Activated T-cell treated with anti-CD3 and anti-CD28 coated beads for 4 hours (primary cell): ENCODE measurements around the gene OR51L1.
"Not testable (repeated sequence)": the region's sequence is repeated elsewhere in the genome, so short reads cannot be mapped to it uniquely, and the experiment has no call there.

ENCODE experiments used
- DNase-seq: peaks from one replicate; pipeline ENCODE4 v3.0.0-alpha.2; 2020

OR51L1 gene

GRCh38 chr11:4994551-4994950, at the start of gene OR51L1:
TSS of gene OR51L1 (plus strand) at chr11:4994851. CDS start at chr11:4998983, 4,132 bp downstream.
- DNase-seq = no peak

- DNase-seq = no peak
Observed at GRCh38 chr11:4947505-4947904, 47.1 kb upstream of the OR51L1 start, which contains the start of gene OR51A4. TSS of gene OR51A4 (minus strand) at chr11:4947605. CDS start at chr11:4947100, 505 bp downstream.

GRCh38 chr11:4955613-4956012, 39.0 kb upstream of the OR51L1 start, which contains the start of gene OR51A2:
TSS of gene OR51A2 (minus strand) at chr11:4955713. CDS start at chr11:4955713, 0 bp downstream.
- not testable (repeated sequence) for DNase-seq

- no peak for DNase-seq
Observed at GRCh38 chr11:4957396-4957795, 37.3 kb upstream of the OR51L1 start.

- DNase-seq = no peak
Observed at GRCh38 chr11:4960877-4961276, 33.8 kb upstream of the OR51L1 start.

GRCh38 chr11:4962816-4963215, 31.8 kb upstream of the OR51L1 start:
- DNase-seq = no peak

- no peak for DNase-seq
Observed at GRCh38 chr11:4975436-4975835, 19.2 kb upstream of the OR51L1 start.

- no peak for DNase-seq
Observed at GRCh38 chr11:4979036-4979435, 15.6 kb upstream of the OR51L1 start.

GRCh38 chr11:4982678-4983077, 12.0 kb upstream of the OR51L1 start:
- no peak for DNase-seq

- no peak for DNase-seq
Observed at GRCh38 chr11:4983841-4984240, 10.8 kb upstream of the OR51L1 start.

GRCh38 chr11:4991060-4991459, 3.6 kb upstream of the OR51L1 start:
- DNase-seq = no peak

GRCh38 chr11:5004424-5005274, 10.0 kb downstream of the OR51L1 start:
- no peak for DNase-seq

- DNase-seq = no peak
Observed at GRCh38 chr11:5007561-5007960, 12.9 kb downstream of the OR51L1 start.

- DNase-seq = no peak
Observed at GRCh38 chr11:5011254-5011653, 16.6 kb downstream of the OR51L1 start.

- no peak for DNase-seq
Observed at GRCh38 chr11:5013012-5013411, 18.4 kb downstream of the OR51L1 start.

GRCh38 chr11:5021996-5022395, 27.3 kb downstream of the OR51L1 start:
- DNase-seq = no peak

- no peak for DNase-seq
Observed at GRCh38 chr11:5036669-5037068, 42.0 kb downstream of the OR51L1 start.

GRCh38 chr11:5037926-5038325, 43.3 kb downstream of the OR51L1 start:
- DNase-seq = no peak

GRCh38 chr11:5038341-5038740, 43.7 kb downstream of the OR51L1 start:
- no peak for DNase-seq

GRCh38 chr11:5040876-5041275, 46.2 kb downstream of the OR51L1 start:
- no peak for DNase-seq

GRCh38 chr11:5042091-5042490, 47.4 kb downstream of the OR51L1 start:
- DNase-seq = no peak

- no peak for DNase-seq
Observed at GRCh38 chr11:5043380-5043779, 48.7 kb downstream of the OR51L1 start.

- no peak for DNase-seq
Observed at GRCh38 chr11:5046226-5046625, 51.6 kb downstream of the OR51L1 start, which contains the start of gene OR52J3. TSS of gene OR52J3 (plus strand) at chr11:5046526. CDS start at chr11:5046526, 0 bp downstream.

GRCh38 chr11:5046754-5047330, 52.2 kb downstream of the OR51L1 start:
- DNase-seq = no peak
